GM21529 (cell line): ENCODE results near the gene PRKG1.
"Not testable (repeated sequence)": the region's sequence is repeated elsewhere in the genome, so short reads cannot be mapped to it uniquely, and the experiment has no call there.

Experiments used
- ATAC-seq: cut with Tn5 transposase; IDR thresholded peaks from one replicate; pipeline ENCODE4 v1.9.1; 2021; ENCODE audit not compliant: unreplicated experiment

The PRKG1 gene

DNA sequence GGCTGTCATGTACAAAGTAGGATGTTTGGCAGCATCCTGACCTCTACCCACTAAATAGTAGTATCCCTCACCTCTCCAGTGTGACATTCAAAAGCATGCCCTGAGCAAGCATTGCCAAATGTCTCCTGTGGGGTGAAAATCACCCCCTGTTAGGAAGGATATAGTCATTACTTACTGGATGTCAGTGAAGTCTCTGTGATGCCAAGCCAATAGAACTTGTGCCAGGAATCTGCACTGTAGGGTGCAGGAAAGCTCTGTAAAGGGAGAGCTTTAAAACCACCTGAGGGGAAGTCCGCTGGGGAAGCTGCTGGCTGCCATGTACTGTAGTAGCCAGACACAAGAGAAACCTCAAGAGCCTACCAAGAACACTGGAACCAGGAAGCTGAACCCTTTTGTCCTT lies 1069.1 kb downstream of the PRKG1 start:
- no peak for ATAC-seq

DNA sequence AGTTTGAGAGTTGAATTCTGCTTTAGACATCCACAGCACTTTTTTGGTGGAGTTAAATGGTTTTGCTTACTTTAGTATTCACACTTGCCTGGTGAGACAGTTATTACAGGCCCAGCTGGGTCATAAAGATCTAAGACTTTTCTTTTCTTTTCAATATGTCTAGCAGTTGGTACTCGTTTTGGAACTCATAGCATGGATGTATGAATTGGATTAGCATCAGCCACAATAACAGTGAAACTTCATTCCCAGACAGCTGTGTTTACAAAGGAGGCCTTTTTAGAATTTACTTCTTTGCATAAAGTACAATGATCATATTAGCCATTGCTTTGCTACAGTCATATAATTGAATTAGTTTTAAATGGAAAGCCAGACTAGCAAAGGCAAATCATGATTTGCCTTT lies 1071.3 kb downstream of the PRKG1 start:
- ATAC-seq = no peak

DNA sequence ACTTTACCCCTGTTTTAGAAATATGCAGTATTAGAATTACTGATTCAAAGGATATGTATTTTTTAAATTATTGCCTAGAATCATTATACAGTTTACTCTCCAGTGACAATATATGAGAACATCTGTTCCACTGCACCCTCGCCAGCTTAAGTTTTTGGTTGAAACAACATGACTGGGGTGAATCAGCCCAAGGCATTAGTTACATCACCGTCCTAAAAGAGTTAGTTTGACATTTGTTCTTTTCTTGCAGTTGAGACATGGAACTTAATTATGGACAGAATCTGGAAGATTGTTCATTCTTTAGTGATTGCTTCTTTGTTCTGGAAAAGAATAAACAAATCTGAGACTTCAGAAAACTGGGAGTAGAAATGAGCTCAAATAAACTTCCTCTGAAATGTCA lies 1072.5 kb downstream of the PRKG1 start:
- ATAC-seq = no peak

DNA sequence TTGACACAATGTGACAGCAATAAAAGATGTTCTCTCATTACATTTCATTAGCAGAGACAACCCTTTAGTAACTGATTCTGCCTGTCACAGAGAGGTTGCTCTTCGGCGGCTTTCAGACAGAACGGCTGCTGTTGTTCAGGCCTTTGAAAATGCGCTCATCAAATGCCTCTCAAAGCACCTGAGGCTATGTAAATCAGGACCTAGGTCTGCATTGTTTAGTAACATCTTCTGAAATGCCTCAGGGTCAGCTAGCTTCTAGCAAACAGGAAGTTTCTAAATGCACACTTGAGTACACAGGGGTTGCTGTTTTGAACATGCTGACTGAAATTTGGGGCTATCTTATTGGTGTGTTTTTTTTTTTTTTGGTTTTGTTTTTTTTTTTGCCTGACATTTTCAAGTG lies 1096.5 kb downstream of the PRKG1 start:
- ATAC-seq = no peak

DNA sequence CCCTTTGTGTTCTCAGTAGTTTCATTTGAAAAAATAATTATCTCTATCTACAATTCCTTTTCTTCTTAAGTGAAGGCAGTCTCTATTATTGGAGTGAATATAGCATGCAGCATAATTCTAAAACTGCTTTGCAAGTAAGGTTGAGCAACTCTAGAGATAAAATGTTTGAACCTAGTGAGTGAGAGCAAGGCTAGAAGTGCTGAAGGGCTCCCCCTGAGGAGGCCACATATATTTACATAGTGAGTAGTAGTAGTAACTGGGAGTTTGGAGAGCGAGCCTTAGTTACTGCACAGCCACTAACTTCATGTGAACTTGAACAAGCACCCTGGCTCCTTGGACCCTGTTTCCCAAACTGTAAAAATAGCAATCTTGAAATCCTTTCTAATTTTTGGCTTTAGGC lies 1098.3 kb downstream of the PRKG1 start:
- no peak for ATAC-seq

DNA sequence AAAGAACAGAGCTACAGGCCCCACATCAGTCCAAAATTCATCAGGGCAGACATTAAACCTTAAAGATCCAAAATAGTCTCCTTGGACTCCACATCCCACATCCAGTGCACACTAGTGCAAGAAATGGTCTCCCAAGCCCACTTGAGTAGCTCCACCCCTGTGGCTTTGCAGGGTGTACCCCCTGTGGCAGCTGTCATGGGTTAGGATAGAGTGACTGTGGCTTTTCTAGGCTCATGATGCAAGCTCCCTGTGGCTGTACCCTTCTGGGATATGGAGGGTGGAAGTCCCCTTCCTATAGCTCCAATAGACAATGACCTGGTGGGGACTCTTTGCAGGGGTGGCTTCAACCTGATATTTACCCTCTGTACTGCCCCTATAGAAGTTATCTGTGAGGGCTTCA lies 1111.0 kb downstream of the PRKG1 start:
- no peak for ATAC-seq

DNA sequence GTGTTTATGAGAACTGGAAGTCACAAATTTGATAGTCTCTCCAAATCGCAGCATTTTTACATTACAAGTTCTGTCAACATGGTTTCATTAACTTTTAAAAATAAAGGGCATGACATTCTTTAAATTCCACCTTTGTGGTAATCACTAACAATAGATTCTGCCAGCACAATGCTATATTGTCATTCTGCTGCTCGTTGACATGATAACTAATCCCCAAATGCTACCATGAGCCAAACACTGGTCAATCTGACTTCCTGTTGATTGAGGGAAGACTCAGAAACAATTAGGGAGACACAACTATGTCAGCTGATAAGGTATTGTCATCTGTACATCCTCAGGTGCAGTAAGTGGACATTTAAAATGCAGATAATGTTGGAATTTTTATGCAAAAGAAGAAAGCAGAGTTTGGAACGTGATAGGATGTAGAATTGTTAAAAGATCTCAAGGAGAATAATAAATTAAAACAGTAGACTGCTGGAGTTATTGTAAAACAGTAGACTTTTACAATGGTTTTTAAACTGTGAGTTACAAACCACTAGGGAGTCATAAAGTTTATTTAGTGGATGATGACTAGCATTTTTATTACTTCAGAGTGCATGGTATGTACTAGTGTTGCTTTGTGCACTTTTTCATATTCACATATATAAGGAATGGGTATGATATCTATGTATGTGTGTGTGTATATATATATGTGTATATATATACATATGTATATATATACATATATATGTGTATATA lies 1113.4 kb downstream of the PRKG1 start:
- no peak for ATAC-seq

DNA sequence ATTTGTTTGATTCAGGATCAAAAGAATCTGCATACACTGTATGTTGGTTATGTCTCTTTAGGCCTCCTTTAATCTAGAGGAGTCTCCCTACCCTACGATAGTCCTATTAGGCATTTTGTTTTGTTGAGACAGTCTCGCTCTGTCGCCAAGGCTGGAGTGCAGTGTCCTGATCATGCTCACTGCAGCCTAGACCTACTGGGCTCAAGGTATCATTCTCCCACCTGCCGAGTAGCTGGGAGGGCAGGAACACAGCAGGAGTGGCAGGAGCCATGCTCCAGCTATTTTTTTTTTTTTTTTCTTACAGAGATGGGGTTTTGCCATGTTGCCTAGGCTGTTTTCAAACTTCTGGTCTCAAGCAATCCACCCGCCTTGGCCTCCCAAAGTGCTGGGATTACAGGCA lies 1116.8 kb downstream of the PRKG1 start:
- no peak for ATAC-seq

DNA sequence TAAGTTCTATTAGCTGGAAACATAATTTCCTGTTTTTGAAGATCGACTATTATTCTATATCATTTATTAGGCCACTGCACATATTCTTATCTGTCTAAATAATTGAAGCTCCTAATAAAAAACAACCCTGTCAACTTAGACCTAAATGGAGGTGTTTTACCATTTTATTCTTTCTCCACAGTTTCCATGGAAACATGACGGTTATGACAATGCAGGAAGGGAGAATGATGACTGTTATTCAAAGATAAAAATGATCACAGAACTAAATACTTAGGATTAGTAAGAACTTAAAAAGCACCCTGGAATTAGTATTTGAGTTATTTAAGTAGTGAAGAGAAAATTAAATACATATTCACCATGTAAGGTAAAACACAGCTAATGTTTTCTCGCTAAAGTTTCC lies 1119.9 kb downstream of the PRKG1 start:
- ATAC-seq = no peak

DNA sequence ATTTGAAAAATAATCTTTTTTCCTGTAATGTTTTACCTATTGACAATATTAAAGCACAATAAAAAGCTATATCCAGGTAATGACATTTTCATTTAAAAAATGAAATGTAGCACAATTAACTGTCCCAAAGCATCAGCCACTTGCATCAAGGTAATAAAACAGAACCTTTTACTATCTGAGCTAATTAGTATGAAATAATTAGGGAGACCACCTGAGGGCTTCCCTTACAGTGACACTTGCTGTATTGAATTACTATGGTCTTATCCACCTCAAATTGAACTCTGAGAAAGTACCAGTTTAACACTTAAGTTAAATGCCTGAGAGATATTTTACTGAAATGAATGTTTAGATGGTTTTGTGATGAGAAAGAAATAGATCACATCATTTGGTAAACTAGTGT lies 1120.4 kb downstream of the PRKG1 start:
- ATAC-seq = no peak

DNA sequence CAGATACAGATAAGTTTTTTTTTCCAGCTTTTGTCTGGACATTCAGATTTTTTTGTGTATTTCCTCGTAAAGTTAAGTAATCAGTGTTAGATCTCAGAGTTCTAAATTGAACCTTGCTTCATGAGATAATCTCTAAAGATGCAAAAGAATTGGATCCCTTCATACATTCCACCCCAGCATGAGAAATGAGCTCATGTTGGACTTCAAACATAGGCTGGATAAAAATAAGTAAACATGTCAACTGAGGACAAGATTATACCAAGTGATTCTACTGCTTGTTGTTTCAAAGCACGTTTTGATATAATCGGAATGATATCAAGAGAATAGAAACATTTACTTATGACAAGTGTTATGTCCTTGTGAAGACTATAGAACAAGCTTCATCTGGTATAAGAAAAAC lies 1122.8 kb downstream of the PRKG1 start:
- ATAC-seq = no peak

DNA sequence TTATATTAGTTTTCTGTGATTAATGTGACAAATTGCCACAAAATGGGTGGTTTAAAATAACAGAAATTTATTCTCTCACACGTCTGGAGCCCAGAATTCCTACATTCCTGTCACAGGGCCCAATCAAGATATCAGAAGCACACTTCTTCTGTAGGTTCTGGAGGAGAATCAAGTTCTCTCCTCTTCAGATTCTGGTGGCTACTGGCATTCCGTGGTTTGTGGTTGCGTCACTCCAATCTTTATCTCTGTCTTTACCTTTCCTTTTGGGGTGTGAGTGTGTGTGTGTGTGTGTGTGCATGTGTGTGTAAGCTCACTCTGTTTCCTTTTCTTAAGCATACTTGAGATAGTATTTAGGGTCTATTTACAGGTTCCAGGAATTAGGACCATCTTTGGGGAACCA lies 1124.3 kb downstream of the PRKG1 start:
- ATAC-seq = no peak

DNA sequence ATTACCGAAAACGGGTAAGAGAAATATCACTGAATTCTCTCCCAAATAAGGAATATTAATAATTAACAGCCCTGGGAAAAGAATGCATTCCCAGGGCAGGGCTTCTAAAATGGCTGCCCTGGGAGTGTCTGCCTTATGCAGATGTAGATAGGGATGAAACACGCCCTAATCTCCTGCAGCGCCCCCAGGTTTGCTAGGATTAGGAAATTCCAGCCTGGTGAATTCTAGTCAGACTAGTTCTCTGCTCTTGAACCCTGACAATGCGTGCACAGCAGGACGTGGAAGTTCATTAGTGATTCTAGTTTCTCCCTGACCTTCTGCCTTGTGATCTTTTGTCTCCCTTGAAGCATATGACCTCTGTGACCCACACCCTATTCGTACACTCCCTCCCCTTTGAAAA lies 1130.6 kb downstream of the PRKG1 start:
- not testable (repeated sequence) for ATAC-seq

DNA sequence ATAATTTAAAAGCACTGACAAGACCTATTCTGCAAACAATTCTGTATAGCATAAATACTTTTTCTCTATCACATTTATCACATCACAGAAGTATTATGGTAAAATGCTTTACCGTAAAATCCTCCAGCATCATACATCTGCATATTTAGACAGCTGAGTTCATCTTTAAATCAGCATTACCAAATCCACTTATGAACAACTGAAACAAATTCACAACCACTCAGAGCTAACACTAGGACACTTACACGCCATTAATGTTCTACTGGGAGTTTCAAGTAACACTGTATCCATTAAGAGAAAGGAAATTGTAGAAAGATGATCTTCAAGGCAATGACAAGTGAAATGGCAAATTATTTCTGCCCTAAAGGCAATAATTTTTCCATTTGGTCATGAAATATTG lies 1134.1 kb downstream of the PRKG1 start:
- no peak for ATAC-seq

DNA sequence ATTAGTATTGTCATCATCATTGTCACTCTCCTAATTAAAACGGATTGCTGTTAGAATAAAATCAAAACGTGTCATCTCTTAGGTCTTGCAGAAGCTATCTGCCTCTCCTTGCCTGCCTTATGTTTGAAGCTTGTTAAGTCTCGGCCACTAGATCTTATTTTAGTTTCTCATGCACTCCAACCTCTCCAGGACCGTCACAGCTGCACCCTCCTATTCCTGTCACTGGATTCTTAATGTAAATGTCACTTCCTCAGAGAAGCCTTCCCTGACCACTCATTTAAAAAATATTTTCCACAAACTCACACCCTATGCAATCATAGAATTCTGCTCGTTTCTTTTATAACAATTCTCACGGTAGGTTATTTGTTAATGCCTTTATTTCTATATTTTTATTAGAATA lies 1135.9 kb downstream of the PRKG1 start:
- no peak for ATAC-seq

DNA sequence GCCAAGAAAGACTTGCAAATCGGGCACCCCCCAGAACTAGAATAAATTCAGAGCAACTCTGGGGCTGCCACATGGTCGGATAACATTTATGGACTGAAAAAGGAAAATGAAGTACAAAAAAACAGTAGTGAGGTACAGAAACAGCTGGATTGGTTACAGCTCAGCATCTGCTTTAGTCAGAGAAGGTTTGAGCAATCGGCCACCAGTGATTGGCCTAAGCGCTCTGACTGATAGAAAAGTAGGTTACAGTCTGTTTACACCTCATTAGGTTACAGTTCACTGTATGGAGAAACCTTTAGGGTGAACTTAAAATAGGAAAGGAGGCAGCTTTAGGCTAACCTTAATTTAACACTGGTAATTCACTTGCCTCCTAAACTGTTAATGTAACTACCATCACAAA lies 1137.8 kb downstream of the PRKG1 start:
- no peak for ATAC-seq

DNA sequence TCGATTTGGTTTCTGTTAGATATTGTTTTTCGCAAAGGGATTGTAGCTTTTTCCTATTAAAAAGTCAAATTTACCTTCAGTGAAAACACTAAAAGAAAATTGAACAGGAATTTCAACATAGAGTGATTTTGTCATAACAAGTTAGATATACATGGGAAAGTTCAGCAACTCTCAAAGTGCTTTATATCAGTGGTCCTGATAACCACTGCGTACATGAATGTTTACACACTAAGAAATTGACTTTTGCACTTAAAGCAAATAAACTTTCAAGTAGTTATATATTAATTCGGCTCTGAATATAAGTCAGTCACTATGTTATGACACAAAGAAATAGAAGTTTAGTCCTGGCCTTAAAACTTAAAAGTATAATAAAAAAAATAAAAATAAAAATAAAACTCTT lies 1138.5 kb downstream of the PRKG1 start:
- no peak for ATAC-seq

DNA sequence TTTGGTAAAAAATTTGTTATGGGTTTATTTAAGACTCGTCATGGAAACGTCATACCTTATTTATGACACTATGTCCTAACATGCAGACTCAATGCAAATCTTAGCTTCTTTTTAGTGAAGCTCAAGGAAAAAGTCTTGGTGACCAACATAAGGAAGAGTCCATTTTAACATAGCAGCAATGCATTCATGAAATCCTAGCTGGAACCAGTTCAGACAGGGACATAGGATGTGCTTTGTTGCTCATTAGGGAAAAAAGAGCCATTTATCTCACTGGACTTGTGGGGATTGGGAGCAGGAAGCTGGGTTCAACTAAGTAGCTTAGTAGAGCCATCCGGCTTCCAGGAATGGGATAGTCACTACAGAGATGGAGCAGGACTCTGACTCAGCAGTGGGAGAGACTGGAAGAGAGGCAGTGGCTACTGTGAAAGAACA lies 1139.0 kb downstream of the PRKG1 start:
- no peak for ATAC-seq

DNA sequence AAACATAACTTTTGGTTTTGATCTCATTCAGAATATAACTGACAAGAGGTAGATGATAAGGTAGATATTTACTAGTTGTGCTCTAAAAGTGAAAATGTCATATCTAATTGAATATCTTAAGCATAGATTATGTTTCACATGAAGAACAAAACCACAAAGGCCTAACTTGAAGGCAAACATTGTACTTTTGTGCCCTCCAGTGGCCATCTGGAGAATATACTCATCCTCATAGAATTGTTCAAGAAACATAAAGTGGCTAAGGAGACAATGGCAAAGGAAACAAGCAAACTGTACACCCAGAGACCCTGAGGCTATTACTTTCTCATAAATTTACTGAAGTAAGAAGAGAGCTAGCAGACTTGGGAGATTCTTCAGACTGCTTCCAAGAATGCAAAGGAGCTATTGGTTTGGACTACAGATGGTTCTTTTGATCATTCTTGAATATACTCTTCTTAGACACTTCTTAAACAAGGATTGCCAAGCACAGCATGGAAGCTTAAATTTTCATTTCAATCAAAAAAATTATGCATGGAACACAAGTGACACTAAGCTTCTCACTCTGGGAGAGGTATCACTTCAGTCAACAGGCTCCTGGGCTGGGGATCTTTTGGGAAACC lies 1141.6 kb downstream of the PRKG1 start:
- ATAC-seq = peak; percentile 66

DNA sequence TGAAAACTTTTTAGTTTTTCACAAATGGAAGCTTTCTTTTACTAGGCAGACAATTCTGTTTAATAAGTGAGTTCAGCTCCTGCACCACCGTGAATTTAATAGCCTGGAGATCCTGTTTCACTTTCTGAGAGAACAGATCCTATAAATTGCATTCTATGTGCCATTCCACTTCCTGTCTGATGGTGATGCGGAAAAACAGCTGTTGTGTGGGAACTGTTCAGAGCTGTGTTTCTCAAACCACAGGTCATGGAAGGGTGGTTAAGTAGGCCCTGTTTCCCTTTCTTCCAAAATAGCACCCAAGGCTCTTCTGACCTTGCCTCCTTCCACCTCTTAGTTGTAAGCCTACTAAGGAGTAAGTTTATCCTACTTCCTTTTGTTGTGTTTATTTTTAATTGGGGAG lies 1142.6 kb downstream of the PRKG1 start:
- ATAC-seq = peak; percentile 76

DNA sequence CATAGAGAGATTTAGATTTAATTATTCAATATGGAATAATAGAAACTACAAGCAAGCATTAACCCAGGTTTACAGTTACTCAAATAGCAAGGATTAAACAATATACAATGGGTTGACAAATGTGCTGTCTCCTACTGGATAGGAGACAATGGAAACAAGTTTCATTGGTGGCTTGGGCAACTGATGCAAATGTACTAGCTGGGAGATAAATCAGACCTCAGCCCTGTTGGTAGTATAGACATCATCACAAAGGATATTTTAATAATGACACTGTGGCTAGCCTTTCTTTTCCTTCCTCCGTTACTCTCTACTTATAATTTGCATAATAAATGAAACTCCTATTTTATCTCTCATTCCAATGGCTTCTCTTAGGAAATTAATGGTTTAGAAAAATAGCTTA lies 1143.2 kb downstream of the PRKG1 start:
- ATAC-seq = no peak

DNA sequence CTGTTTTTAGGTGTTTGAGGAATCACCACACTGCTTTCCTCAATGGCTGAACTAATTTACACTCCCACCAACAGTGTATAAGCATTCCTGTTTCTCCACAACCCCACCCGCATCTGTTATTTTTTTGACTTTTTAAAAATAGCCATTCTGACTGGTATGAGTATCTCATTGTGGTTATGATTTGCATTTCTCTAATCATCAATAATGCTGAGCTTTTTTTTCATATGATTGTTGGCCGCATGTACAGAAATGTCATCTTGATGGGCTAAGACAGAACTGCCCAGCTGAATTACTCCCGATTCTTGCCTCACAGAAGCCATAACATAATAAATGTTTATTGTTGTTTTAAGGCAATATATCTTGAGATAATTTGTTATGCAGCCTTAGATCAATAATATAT lies 1146.7 kb downstream of the PRKG1 start:
- ATAC-seq = no peak

DNA sequence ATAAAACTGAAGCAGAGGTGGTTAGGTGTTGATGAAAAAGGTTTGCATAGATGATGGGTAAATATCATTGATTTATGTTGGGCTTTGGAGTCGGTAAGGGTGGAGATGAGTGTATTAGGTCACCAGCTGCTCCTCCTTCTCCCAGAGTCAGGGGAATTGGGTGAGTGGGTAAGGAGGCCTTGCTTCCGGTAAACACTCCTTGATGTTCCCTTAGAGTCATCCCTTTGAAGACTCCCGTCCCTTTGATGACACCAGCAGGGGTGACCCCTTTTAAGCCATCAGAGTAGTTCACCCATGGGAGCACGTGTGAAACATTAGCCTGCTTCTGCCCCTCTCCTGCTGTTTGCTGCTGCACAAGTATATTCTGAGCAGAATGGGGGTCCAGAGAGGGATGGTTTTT lies 1147.6 kb downstream of the PRKG1 start:
- no peak for ATAC-seq
